HG03025 (cell line): ENCODE data around the gene ISM1.

Source experiments
- ATAC-seq: cut with Tn5 transposase; IDR thresholded peaks from one replicate; pipeline ENCODE4 v1.9.1; 2021; ENCODE audit warnings: mild to moderate bottlenecking, moderate library complexity; ENCODE audit not compliant: unreplicated experiment, low FRiP score

Gene ISM1

DNA sequence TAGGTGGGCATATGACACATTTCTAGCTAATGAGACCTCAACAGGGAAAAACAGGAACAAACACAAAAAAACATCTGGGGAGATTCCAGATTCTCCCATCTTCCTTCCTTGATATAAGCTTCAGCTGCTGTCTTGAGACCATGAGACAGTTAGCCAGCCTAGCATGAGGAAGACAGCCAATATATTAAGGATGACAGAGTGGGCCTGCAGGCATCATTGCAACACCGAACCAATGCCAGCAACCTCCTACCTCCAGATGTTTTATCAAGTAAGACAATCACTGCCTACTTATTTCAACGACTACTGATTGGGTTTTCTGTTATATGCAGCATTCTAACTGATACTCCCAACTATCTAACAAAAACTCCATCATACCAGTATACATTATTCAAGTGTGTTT lies 119.0 kb downstream of the ISM1 start:
- no peak for ATAC-seq

DNA sequence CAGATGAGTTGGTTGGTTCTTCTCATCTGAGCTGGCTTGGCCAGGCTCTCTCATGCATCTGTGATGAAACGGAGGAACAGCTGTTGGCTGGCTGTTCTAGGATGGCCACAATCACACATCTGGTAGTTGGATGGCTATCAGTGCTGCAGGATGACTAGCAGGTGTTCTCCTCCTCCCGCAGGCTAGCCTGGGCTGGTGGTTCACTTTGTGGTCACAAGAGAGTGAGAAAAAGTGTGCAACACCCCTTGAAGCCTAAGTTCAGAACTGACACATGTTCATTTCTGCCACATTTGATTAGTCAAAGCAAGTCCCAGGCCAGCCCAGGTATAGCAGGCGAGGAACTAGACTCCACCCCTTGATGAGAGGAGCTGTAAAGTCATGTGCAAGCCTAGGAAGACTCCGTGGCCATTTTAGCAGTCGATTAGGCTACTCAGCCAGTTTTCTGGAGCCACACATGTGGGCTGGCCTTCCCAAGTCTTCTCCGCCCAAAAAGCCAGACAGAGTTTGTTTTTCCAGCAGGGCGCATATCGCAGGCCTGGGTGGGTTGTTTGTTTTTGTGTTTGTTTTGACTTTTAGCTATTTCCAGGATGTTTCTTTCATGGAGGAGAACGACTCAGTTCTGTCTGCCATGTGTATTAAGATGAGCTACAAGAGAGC lies 120.8 kb downstream of the ISM1 start:
- ATAC-seq, result no peak

GRCh38 chr20:13342469-13343242 lies 121.6 kb downstream of the ISM1 start:
- no peak for ATAC-seq

GRCh38 chr20:13344671-13345070 lies 123.6 kb downstream of the ISM1 start:
- no peak for ATAC-seq

DNA sequence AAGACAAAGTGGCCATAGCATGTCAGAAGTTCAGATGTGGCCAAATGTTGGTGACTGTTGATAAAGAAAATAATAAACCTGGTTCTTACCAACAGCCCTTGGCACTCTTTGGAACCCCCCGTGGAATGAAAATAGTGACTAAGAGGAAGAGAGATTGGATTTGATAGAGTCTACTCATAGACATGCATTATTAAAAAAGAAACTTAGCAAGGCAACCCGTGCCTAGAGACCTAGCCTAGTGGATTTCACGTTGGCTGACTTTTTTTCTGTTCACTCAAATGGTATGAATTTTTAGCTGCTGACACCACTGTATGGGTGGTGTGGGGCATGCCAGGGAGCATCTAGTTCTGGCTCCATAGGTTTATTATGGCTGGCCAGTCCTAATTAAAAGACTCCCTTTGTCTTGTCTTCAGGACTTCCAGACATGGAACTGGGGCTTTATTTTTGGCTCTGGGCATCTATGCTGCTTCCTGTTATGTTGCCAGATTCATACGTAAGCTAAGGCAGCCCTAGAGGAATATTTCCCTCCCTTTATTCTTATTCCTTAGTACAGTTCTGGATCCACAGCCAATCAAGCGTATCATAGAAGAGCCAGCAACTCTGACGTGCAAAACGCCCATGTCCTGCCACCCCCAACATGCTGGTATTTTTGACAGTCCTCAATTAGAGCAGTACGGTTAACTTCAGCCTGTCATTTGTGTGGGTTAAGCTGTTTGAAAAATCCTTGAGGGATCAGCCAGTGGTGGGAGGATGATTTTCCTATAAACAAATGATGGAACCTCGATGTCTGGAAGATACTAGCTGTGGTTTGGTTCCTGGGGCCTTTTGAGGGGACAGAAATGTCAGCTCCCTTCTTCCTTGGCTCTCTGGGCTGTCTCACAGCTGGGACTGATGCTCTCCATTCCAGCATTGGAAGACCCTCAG lies 127.5 kb downstream of the ISM1 start:
- no peak for ATAC-seq

DNA sequence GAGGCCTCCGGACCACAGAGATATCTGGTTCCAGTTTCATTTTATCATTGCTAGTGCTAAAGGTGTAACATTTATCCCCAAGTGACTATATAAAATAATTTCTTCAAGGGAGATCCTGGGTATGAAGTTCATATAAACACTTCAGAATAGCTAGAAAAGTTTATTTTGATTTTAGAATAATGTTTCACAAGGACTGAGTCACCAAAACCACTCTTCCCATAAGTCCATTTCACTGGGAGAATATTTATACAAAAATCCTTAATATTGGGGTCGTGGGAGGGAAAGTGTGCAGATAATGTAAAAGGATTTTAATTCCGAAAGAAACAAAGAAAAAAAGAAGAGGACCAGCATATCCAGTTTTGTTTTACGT lies 128.1 kb downstream of the ISM1 start:
- ATAC-seq, result no peak
